ENCODE results near the gene EFNA2. TPM values are rescaled to one million over a fixed set of nuclear protein-coding genes. Genes with fewer than 3 reads are reported as not detected.

EFNA2 gene
- total RNA-seq = 10 to 100 TPM in 1 of 6 experiments, 1 to 10 TPM in 5; 4.2 to 10.3 (median 5.6) TPM
- long read RNA-seq = 0 reads

GRCh38 chr19:1285737-1286360 lies at the start of gene EFNA2:
Gene EFNA2 (plus strand): TSS chr19:1285873. CDS start chr19:1286169, 296 bp downstream.
- peak in 1 of 4 donors; percentile 1 for ATAC-seq
- peaks cover 0 to 29% (median 11%) of the 10 kb centered on the region in 4 donors for H3K4me1 ChIP-seq
- peak within 1 kb of the TSS; percentile 23 to 46 (median 43) for H3K4me3 ChIP-seq
- no peaks in the 10 kb centered on the region for H3K9me3 ChIP-seq
- no peak for DNase-seq
- H3K27ac ChIP-seq = peak within 1 kb of the TSS; percentile 63 to 88 (median 70)
- H3K36me3 ChIP-seq = no peaks in the 10 kb centered on the region
- intact Hi-C loops (cut with DNase I) = loop anchor here in 1 of 2 donors (10.0 kb wide), 2 partner anchors 109 to 219 kb away; no protein-coding TSS in a partner anchor
- 0% methylated on average over 11 of the region's 113 CpGs for WGBS (ENCODE audit: insufficient coverage, low coverage, low lambda C conversion rate, missing lambda C conversion rate)
- TF ChIP-seq POLR2A (IDR thresholded peaks at IDR 0.05) = no peak
- TF ChIP-seq CTCF (IDR thresholded peaks at IDR 0.05) = peak in 1 of 4 donors; percentile 30
- no peaks in the 10 kb centered on the region for H3K27me3 ChIP-seq

- no CpG with 5 or more reads among the region's 42 CpGs for WGBS (ENCODE audit: insufficient coverage, low coverage, low lambda C conversion rate, missing lambda C conversion rate)
- H3K4me1 ChIP-seq = peaks cover 0 to 21% (median 6%) of the 10 kb centered on the region in 4 donors
- no peak overlapping the region for H3K27ac ChIP-seq
- no peak for TF ChIP-seq CTCF (IDR thresholded peaks at IDR 0.05)
- TF ChIP-seq POLR2A (IDR thresholded peaks at IDR 0.05) = no peak
- H3K36me3 ChIP-seq = no peaks in the 10 kb centered on the region
- DNase-seq = no peak
- no peaks in the 10 kb centered on the region for H3K27me3 ChIP-seq
- no peaks in the 10 kb centered on the region for H3K9me3 ChIP-seq
- no peak for ATAC-seq
- H3K4me3 ChIP-seq = peak overlapping the region in 1 of 3 donors; percentile 36
- intact Hi-C loops (cut with DNase I) = no loop called here
These were observed 49.1 kb upstream of the EFNA2 start for GRCh38 chr19:1236576-1236975.

- intact Hi-C loops (cut with DNase I) = no loop called here
- TF ChIP-seq POLR2A (IDR thresholded peaks at IDR 0.05) = no peak
- TF ChIP-seq CTCF (IDR thresholded peaks at IDR 0.05) = no peak
- no peaks in the 10 kb centered on the region for H3K27me3 ChIP-seq
- 2% methylated on average over 11 of the region's 60 CpGs for WGBS (ENCODE audit: insufficient coverage, low coverage, low lambda C conversion rate, missing lambda C conversion rate)
- peak in 1 of 4 donors; percentile 2 for ATAC-seq
- peak overlapping the region; percentile 33 to 36 (median 36) for H3K4me3 ChIP-seq
- no peaks in the 10 kb centered on the region for H3K9me3 ChIP-seq
- H3K4me1 ChIP-seq = peaks cover 0 to 22% (median 6%) of the 10 kb centered on the region in 4 donors
- H3K27ac ChIP-seq = no peak overlapping the region
- DNase-seq = no peak
- H3K36me3 ChIP-seq = no peaks in the 10 kb centered on the region
These were observed 48.5 kb upstream of the EFNA2 start for GRCh38 chr19:1237027-1237659.

GRCh38 chr19:1237754-1238368 lies 47.8 kb upstream of the EFNA2 start, which contains the start of gene CBARP:
Gene CBARP (minus strand): TSS chr19:1238005. CDS start chr19:1236100, 1,905 bp downstream.
- Histone ChIP-seq H3K4me1 (peaks cover 0 to 30% (median 8%) of the 10 kb centered on the region in 4 donors), H3K27me3 (no peaks in the 10 kb centered on the region), H3K9me3 (no peaks in the 10 kb centered on the region), H3K27ac (no peak within 1 kb of the TSS), H3K36me3 (no peaks in the 10 kb centered on the region), H3K4me3 (peak within 1 kb of the TSS; percentile 33 to 36 (median 36))
- TF ChIP-seq POLR2A (IDR thresholded peaks at IDR 0.05) = no peak
- no peak for TF ChIP-seq CTCF (IDR thresholded peaks at IDR 0.05)
- intact Hi-C loops (cut with DNase I) = no loop called here
- 1% methylated on average over 15 of the region's 87 CpGs for WGBS (ENCODE audit: insufficient coverage, low coverage, low lambda C conversion rate, missing lambda C conversion rate)
- no peak for DNase-seq
- no peak for ATAC-seq
